Activated gamma-delta T cell treated with Interleukin-2 at 50 U/mL for 16 hours (primary cell): ENCODE measurements around the gene MUC5AC.
"Not testable (repeated sequence)": the region's sequence is repeated elsewhere in the genome, so short reads cannot be mapped to it uniquely, and the experiment has no call there.

Experiments used
- DNase-seq: peaks from one replicate; pipeline ENCODE4 v3.0.0-alpha.2; 2020

Gene MUC5AC

GRCh38 chr11:1162491-1163311, 4.9 kb downstream of the MUC5AC start:
- DNase-seq, result no peak

- DNase-seq, result no peak
Observed at GRCh38 chr11:1163321-1163910, 5.7 kb downstream of the MUC5AC start.

- DNase-seq, result no peak
Observed at GRCh38 chr11:1163911-1164735, 6.4 kb downstream of the MUC5AC start.

- not testable (repeated sequence) for DNase-seq
Observed at GRCh38 chr11:1164779-1165255, 7.1 kb downstream of the MUC5AC start.

- DNase-seq, result no peak
Observed at GRCh38 chr11:1165256-1166041, 7.7 kb downstream of the MUC5AC start.

- DNase-seq, result no peak
Observed at GRCh38 chr11:1167256-1167655, 9.5 kb downstream of the MUC5AC start.

- DNase-seq, result no peak
Observed at GRCh38 chr11:1167751-1168231, 10.0 kb downstream of the MUC5AC start.

GRCh38 chr11:1168256-1168655, 10.5 kb downstream of the MUC5AC start:
- DNase-seq, result no peak

- no peak for DNase-seq
Observed at GRCh38 chr11:1168721-1169161, 11.0 kb downstream of the MUC5AC start.

GRCh38 chr11:1171223-1171984, 13.7 kb downstream of the MUC5AC start:
- no peak for DNase-seq

GRCh38 chr11:1171985-1172728, 14.4 kb downstream of the MUC5AC start:
- no peak for DNase-seq

GRCh38 chr11:1172729-1173117, 15.0 kb downstream of the MUC5AC start:
- DNase-seq, result no peak

GRCh38 chr11:1173396-1173795, 15.6 kb downstream of the MUC5AC start:
- DNase-seq, result not testable (repeated sequence)

- no peak for DNase-seq
Observed at GRCh38 chr11:1174441-1175370, 17.0 kb downstream of the MUC5AC start.

- no peak for DNase-seq
Observed at GRCh38 chr11:1175461-1176223, 17.9 kb downstream of the MUC5AC start.

- no peak for DNase-seq
Observed at GRCh38 chr11:1176224-1177019, 18.7 kb downstream of the MUC5AC start.

- no peak for DNase-seq
Observed at GRCh38 chr11:1177020-1177770, 19.4 kb downstream of the MUC5AC start.
